SJCRH30 (cell line): ENCODE data around the gene AKAP12. TPM values are rescaled to one million over a fixed set of nuclear protein-coding genes. Genes with fewer than 3 reads are reported as not detected.
A peak's percentile ranks its signal among the peaks of the same experiment; 100 is the strongest.

Experiments used
- DNase-seq, 2 experiments: peaks; one replicate each; pipeline ENCODE4 v3.0.0-alpha.2; 2015 to 2020
- H3K27ac ChIP-seq: fragments of 250-450 bp; sonication (Bioruptor Pico); 2 replicates; pipeline ENCODE4 v1.5.1; 2020; ENCODE audit warnings: mild to moderate bottlenecking, moderate library complexity
- H3K27me3 ChIP-seq: fragments of 250-450 bp; sonication (Bioruptor Pico); 2 replicates; pipeline ENCODE4 v1.5.1; 2020; ENCODE audit warnings: mild to moderate bottlenecking, moderate library complexity
- H3K36me3 ChIP-seq: fragments of 250-450 bp; sonication (Bioruptor Pico); 2 replicates; pipeline ENCODE4 v1.5.1; 2020; ENCODE audit warnings: mild to moderate bottlenecking, moderate library complexity
- H3K4me1 ChIP-seq: fragments of 250-450 bp; sonication (Bioruptor Pico); 2 replicates; pipeline ENCODE4 v1.5.1; 2020; ENCODE audit warnings: mild to moderate bottlenecking, moderate library complexity
- H3K4me3 ChIP-seq: fragments of 250-450 bp; sonication (Bioruptor Pico); 2 replicates; pipeline ENCODE4 v1.5.1; 2020; ENCODE audit warnings: mild to moderate bottlenecking, moderate library complexity
- H3K9me3 ChIP-seq: fragments of 250-450 bp; sonication (Bioruptor Pico); replicated peaks from 2 replicates; pipeline ENCODE4 v1.5.1; 2020; ENCODE audit warnings: mild to moderate bottlenecking, moderate library complexity
- total RNA-seq: library from RNA; depleted of rRNA; stranded (reverse); fragments of >200 nt; shearing (Covaris generic); gene quantifications from 2 replicates; pipeline ENCODE4 v1.2.3, GENCODE V29; 2014

The AKAP12 gene
- total RNA-seq, 1 experiment from 2014 or later, result 70.8 TPM

GRCh38 chr6:151322570-151322969 is 82.8 kb downstream of the AKAP12 start:
- H3K27me3 ChIP-seq, result no peaks in the 10 kb centered on the region
- H3K9me3 ChIP-seq, result 0 out of 2 replicates have a peak, but pooled peaks cover 3% of the 10 kb centered on the region
- H3K27ac ChIP-seq, result no peak overlapping the region
- H3K4me1 ChIP-seq, result peaks cover 9% of the 10 kb centered on the region; the same call in 1 of the 2 replicates
- no peaks in the 10 kb centered on the region for H3K36me3 ChIP-seq
- no peak for DNase-seq
- H3K4me3 ChIP-seq, result no peak overlapping the region

- no peaks in the 10 kb centered on the region for H3K27me3 ChIP-seq
- 0 out of 2 replicates have a peak, but pooled peaks cover 3% of the 10 kb centered on the region for H3K9me3 ChIP-seq
- 0 out of 2 replicates have a peak overlapping the region, but pooled peaks have one; percentile 7 for H3K4me3 ChIP-seq
- H3K36me3 ChIP-seq, result no peaks in the 10 kb centered on the region
- peak; percentile 89 to 97 for DNase-seq
- peak overlapping the region; percentile 26; the same call in 1 of the 2 replicates for H3K27ac ChIP-seq
- peaks cover 9% of the 10 kb centered on the region; the same call in 1 of the 2 replicates for H3K4me1 ChIP-seq
Observed at GRCh38 chr6:151323791-151324487, 84.2 kb downstream of the AKAP12 start.

- H3K4me1 ChIP-seq, result peaks cover 9% of the 10 kb centered on the region; the same call in 1 of the 2 replicates
- 0 out of 2 replicates have a peak, but pooled peaks cover 3% of the 10 kb centered on the region for H3K9me3 ChIP-seq
- no peak overlapping the region for H3K27ac ChIP-seq
- no peaks in the 10 kb centered on the region for H3K27me3 ChIP-seq
- 0 out of 2 replicates have a peak overlapping the region, but pooled peaks have one; percentile 7 for H3K4me3 ChIP-seq
- DNase-seq, result no peak
- no peaks in the 10 kb centered on the region for H3K36me3 ChIP-seq
Observed at GRCh38 chr6:151324488-151324825, 84.7 kb downstream of the AKAP12 start.

- H3K9me3 ChIP-seq, result 0 out of 2 replicates have a peak, but pooled peaks cover 3% of the 10 kb centered on the region
- no peaks in the 10 kb centered on the region for H3K27me3 ChIP-seq
- no peaks in the 10 kb centered on the region for H3K36me3 ChIP-seq
- peak overlapping the region; percentile 56 for H3K4me3 ChIP-seq
- DNase-seq, result peak; percentile 69 to 72
- H3K4me1 ChIP-seq, result peaks cover 9% of the 10 kb centered on the region; the same call in 1 of the 2 replicates
- no peak overlapping the region for H3K27ac ChIP-seq
Observed at GRCh38 chr6:151325075-151326050, 85.6 kb downstream of the AKAP12 start.

GRCh38 chr6:151326116-151326825 is 86.5 kb downstream of the AKAP12 start:
- peak overlapping the region; percentile 56 for H3K4me3 ChIP-seq
- no peaks in the 10 kb centered on the region for H3K27me3 ChIP-seq
- H3K9me3 ChIP-seq, result 0 out of 2 replicates have a peak, but pooled peaks cover 3% of the 10 kb centered on the region
- DNase-seq, result no peak
- H3K4me1 ChIP-seq, result peaks cover 9% of the 10 kb centered on the region; the same call in 1 of the 2 replicates
- H3K27ac ChIP-seq, result no peak overlapping the region
- H3K36me3 ChIP-seq, result no peaks in the 10 kb centered on the region

- H3K27ac ChIP-seq, result no peak overlapping the region
- DNase-seq, result no peak
- no peaks in the 10 kb centered on the region for H3K27me3 ChIP-seq
- H3K4me1 ChIP-seq, result peaks cover 9% of the 10 kb centered on the region; the same call in 1 of the 2 replicates
- H3K9me3 ChIP-seq, result no peaks in the 10 kb centered on the region
- no peaks in the 10 kb centered on the region for H3K36me3 ChIP-seq
- H3K4me3 ChIP-seq, result no peak overlapping the region
Observed at GRCh38 chr6:151327101-151327500, 87.3 kb downstream of the AKAP12 start.

GRCh38 chr6:151330130-151330696 is 90.4 kb downstream of the AKAP12 start:
- no peaks in the 10 kb centered on the region for H3K9me3 ChIP-seq
- no peak overlapping the region for H3K4me3 ChIP-seq
- H3K4me1 ChIP-seq, result peaks cover 3% of the 10 kb centered on the region; the same call in 1 of the 2 replicates
- DNase-seq, result no peak
- H3K27me3 ChIP-seq, result no peaks in the 10 kb centered on the region
- no peak overlapping the region for H3K27ac ChIP-seq
- no peaks in the 10 kb centered on the region for H3K36me3 ChIP-seq

GRCh38 chr6:151335930-151336329 is 96.2 kb downstream of the AKAP12 start:
- no peak overlapping the region for H3K27ac ChIP-seq
- 0 out of 2 replicates have a peak, but pooled peaks cover 4% of the 10 kb centered on the region for H3K9me3 ChIP-seq
- DNase-seq, result no peak
- H3K27me3 ChIP-seq, result no peaks in the 10 kb centered on the region
- no peaks in the 10 kb centered on the region; the same call in 1 of the 2 replicates for H3K4me1 ChIP-seq
- H3K4me3 ChIP-seq, result no peak overlapping the region
- no peaks in the 10 kb centered on the region; the same call in 1 of the 2 replicates for H3K36me3 ChIP-seq

- H3K36me3 ChIP-seq, result no peaks in the 10 kb centered on the region; the same call in 1 of the 2 replicates
- no peaks in the 10 kb centered on the region; the same call in 1 of the 2 replicates for H3K4me1 ChIP-seq
- no peaks in the 10 kb centered on the region for H3K27me3 ChIP-seq
- no peak overlapping the region for H3K27ac ChIP-seq
- H3K4me3 ChIP-seq, result no peak overlapping the region
- 0 out of 2 replicates have a peak, but pooled peaks cover 4% of the 10 kb centered on the region for H3K9me3 ChIP-seq
- DNase-seq, result no peak
Observed at GRCh38 chr6:151338651-151339200, 99.0 kb downstream of the AKAP12 start.

GRCh38 chr6:151339369-151339768 is 99.6 kb downstream of the AKAP12 start:
- no peaks in the 10 kb centered on the region; the same call in 1 of the 2 replicates for H3K4me1 ChIP-seq
- no peak overlapping the region for H3K27ac ChIP-seq
- no peaks in the 10 kb centered on the region; the same call in 1 of the 2 replicates for H3K36me3 ChIP-seq
- DNase-seq, result no peak
- no peak overlapping the region for H3K4me3 ChIP-seq
- H3K9me3 ChIP-seq, result 0 out of 2 replicates have a peak, but pooled peaks cover 4% of the 10 kb centered on the region
- no peaks in the 10 kb centered on the region for H3K27me3 ChIP-seq

GRCh38 chr6:151340219-151340978 is 100.6 kb downstream of the AKAP12 start:
- DNase-seq, result no peak
- Histone ChIP-seq H3K36me3 (no peaks in the 10 kb centered on the region; the same call in 1 of the 2 replicates), H3K9me3 (0 out of 2 replicates have a peak, but pooled peaks cover 4% of the 10 kb centered on the region), H3K4me3 (no peak overlapping the region), H3K27ac (no peak overlapping the region), H3K4me1 (no peaks in the 10 kb centered on the region), H3K27me3 (no peaks in the 10 kb centered on the region)

- H3K36me3 ChIP-seq, result peaks cover under 1% of the 10 kb centered on the region; the same call in 1 of the 2 replicates
- no peak for DNase-seq
- no peaks in the 10 kb centered on the region for H3K9me3 ChIP-seq
- no peak overlapping the region for H3K4me3 ChIP-seq
- H3K27ac ChIP-seq, result no peak overlapping the region
- H3K27me3 ChIP-seq, result no peaks in the 10 kb centered on the region
- peaks cover 4% of the 10 kb centered on the region; the same call in 1 of the 2 replicates for H3K4me1 ChIP-seq
Observed at GRCh38 chr6:151341476-151342195, 101.9 kb downstream of the AKAP12 start.
